Measurements from ENCODE around the gene MTMR6.
"Not testable (repeated sequence)": the region's sequence is repeated elsewhere in the genome, so short reads cannot be mapped to it uniquely, and the experiment has no call there.

The MTMR6 gene

GRCh38 chr13:25286969-25287961 is at the start of gene MTMR6:
TSS of gene MTMR6 (minus strand) at chr13:25287488. CDS start at chr13:25287247, 241 bp downstream.
- ATAC-seq: peak; percentile 91 to 93

- ATAC-seq: no peak
These were observed 48.6 kb upstream of the MTMR6 start for GRCh38 chr13:25335856-25336255.

GRCh38 chr13:25330541-25330940 is 43.3 kb upstream of the MTMR6 start:
- no peak for ATAC-seq

GRCh38 chr13:25329706-25330105 is 42.4 kb upstream of the MTMR6 start:
- ATAC-seq: no peak

GRCh38 chr13:25324100-25324499 is 36.8 kb upstream of the MTMR6 start:
- no peak for ATAC-seq

GRCh38 chr13:25319771-25320170 is 32.5 kb upstream of the MTMR6 start:
- no peak for ATAC-seq

GRCh38 chr13:25318946-25319345 is 31.7 kb upstream of the MTMR6 start:
- not testable (repeated sequence) for ATAC-seq

GRCh38 chr13:25310891-25311290 is 23.6 kb upstream of the MTMR6 start:
- no peak for ATAC-seq

GRCh38 chr13:25306671-25307464 is 19.6 kb upstream of the MTMR6 start:
- ATAC-seq: no peak

- ATAC-seq: no peak
These were observed 14.8 kb upstream of the MTMR6 start for GRCh38 chr13:25302121-25302520.

- peak; percentile 99 for ATAC-seq
These were observed 14.2 kb upstream of the MTMR6 start, which contains the start of gene NUP58 for GRCh38 chr13:25301347-25302113. TSS of gene NUP58 (plus strand) at chr13:25301625. CDS start at chr13:25301774, 149 bp downstream.

- peak; percentile 11 to 18 for ATAC-seq
These were observed 13.6 kb upstream of the MTMR6 start for GRCh38 chr13:25300861-25301346.

- ATAC-seq: no peak
These were observed 8.4 kb upstream of the MTMR6 start for GRCh38 chr13:25295701-25296100.

GRCh38 chr13:25295228-25295627 is 7.9 kb upstream of the MTMR6 start:
- ATAC-seq: no peak

GRCh38 chr13:25292301-25292700 is 5.0 kb upstream of the MTMR6 start:
- no peak for ATAC-seq

GRCh38 chr13:25291691-25292090 is 4.4 kb upstream of the MTMR6 start:
- no peak for ATAC-seq

- no peak for ATAC-seq
These were observed 1.7 kb upstream of the MTMR6 start for GRCh38 chr13:25288966-25289365.

GRCh38 chr13:25286308-25286968 is 850 bp downstream of the MTMR6 start:
- ATAC-seq: peak; percentile 12 to 20

- peak; percentile 21 to 30 for ATAC-seq
These were observed 5.4 kb downstream of the MTMR6 start for GRCh38 chr13:25281935-25282332.

GRCh38 chr13:25281193-25281934 is 5.9 kb downstream of the MTMR6 start:
- peak; percentile 27 to 47 for ATAC-seq

GRCh38 chr13:25280396-25280795 is 6.9 kb downstream of the MTMR6 start:
- ATAC-seq: no peak
